HG02970 (cell line): ENCODE measurements around the gene ALPL.

Experiments
- ATAC-seq: cut with Tn5 transposase; IDR thresholded peaks from one replicate; pipeline ENCODE4 v1.9.1; 2021; ENCODE audit warnings: mild to moderate bottlenecking, moderate library complexity, moderate number of reproducible peaks; ENCODE audit not compliant: unreplicated experiment, low FRiP score

The ALPL gene

DNA sequence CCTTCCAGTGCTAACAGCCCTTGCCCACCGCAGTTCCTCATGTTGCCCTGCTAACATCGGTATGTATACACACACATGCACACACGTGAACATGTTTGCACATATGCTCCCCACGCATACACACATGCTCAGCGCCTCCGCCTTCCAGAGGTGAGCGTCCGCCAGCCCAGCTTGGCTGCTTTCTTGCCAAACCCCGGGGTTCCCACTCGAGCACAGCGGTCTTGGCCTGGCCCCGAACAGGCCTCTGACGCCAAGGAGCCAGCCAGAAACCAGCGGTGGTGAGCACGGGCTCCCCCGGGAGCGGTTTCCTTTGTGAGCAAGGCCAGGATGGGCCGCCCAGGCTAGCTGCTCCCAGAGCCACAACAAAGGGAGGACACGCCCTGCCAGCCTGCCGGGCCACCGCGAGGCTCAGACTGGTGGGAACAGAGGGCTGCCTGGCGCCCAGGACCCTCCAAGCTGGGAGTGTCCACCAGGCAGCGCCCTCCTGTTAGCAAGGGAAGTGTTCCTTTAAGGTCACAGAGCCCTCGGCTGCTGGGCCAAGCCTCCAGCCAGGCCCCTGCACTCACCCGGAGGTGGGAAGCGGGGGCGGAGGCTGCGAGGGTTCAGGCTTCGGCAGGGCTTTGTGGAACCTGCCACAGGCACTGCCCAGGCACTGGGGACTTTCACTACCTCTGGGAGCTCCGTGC is 65.4 kb downstream of the ALPL start:
- no peak for ATAC-seq

DNA sequence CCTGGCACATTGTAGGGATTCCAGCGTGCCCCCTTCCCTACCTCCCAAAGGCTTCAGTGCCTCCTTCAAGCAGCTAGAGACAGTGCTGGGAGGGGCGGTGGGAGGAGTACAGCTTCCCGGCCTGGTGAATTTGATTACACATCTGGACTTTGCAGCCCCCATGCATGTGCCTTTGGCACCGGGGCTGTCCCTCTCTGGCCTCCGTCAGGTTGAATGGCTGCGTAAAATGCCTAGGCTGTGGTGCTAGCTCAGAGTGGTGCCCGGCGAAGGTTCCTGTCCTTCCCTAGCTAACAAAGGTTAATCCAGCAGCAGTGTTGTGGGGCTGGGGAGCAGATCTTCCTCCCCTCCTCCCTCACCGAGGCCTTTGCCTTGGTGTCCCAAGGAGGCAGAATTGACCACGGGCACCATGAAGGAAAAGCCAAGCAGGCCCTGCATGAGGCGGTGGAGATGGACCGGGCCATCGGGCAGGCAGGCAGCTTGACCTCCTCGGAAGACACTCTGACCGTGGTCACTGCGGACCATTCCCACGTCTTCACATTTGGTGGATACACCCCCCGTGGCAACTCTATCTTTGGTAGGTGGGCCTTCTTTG is 66.2 kb downstream of the ALPL start:
- no peak for ATAC-seq

DNA sequence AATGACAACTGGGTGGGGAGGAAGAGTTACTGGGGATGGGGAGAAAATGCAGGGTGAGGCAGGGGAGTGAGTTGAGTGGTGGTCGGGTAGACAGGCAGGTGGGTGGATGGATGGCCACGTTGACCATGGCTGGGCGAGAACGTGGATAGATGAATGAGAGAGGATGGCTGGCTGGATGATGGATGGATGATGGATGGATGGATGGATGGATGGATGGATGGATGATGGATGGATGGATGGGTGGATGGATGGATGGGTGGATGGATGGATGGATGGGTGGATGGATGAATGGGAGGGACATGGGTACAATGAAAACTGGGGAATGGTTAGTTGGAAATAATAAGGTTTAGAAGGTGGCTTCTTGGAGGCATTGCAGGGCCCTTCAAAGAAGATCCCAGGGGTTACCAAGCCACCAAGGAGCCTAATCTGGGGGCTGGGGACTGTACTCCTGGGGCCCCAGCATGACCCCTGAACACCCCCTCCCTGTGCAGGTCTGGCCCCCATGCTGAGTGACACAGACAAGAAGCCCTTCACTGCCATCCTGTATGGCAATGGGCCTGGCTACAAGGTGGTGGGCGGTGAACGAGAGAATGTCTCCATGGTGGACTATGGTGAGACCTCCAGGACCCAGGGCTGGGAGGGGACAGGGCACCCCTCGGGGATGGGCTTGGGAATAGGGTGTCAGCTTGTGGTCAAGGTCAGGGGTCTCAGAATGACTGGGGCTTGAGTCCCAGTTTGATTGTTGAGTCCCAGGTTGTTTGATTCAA is 67.0 kb downstream of the ALPL start:
- ATAC-seq = no peak

DNA sequence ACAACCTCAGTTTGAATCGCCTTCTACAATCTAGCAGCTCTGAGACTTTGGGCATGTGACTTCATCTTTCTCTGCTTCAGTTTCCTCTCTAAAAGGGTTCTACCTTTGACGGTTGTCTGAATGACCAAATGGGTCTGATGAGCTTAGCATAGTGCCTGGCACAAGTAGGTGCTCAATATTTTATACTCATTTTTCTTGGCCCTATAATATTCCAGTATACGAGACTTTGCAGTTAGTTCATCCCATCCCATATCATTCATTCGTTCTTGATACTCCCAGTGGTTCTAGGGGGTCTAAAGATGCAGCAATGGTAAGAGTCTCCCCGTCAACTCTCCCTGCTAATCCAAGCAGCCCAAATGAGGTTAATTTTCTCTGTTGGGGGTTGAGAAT is 67.6 kb downstream of the ALPL start:
- no peak for ATAC-seq

DNA sequence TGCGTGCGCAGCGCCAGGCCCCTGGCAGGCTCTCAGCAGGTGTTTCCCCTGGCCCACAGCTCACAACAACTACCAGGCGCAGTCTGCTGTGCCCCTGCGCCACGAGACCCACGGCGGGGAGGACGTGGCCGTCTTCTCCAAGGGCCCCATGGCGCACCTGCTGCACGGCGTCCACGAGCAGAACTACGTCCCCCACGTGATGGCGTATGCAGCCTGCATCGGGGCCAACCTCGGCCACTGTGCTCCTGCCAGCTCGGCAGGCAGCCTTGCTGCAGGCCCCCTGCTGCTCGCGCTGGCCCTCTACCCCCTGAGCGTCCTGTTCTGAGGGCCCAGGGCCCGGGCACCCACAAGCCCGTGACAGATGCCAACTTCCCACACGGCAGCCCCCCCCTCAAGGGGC is 68.1 kb downstream of the ALPL start:
- ATAC-seq = no peak

DNA sequence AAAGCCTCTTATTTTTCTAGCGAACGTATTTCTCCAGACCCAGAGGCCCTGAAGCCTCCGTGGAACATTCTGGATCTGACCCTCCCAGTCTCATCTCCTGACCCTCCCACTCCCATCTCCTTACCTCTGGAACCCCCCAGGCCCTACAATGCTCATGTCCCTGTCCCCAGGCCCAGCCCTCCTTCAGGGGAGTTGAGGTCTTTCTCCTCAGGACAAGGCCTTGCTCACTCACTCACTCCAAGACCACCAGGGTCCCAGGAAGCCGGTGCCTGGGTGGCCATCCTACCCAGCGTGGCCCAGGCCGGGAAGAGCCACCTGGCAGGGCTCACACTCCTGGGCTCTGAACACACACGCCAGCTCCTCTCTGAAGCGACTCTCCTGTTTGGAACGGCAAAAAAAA is 68.7 kb downstream of the ALPL start:
- no peak for ATAC-seq

DNA sequence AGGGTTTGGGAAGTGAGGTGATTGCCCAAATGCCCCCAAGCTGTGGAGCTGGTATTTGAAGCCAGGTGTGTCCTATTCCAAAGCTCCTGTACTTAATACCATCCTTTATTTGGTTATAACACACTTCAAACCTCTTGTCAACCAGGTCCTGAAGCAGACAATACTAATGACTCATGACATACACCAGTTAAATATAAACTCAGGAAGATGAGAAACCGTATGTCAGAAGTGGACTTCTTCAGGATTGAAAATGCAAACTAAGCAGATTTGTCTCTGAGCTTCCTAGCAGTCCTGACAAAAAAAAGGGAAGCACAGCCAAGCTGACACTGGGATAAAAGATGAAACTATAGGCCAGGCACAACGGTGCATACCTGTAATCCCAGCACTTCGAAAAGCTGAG is 70.6 kb downstream of the ALPL start:
- no peak for ATAC-seq

DNA sequence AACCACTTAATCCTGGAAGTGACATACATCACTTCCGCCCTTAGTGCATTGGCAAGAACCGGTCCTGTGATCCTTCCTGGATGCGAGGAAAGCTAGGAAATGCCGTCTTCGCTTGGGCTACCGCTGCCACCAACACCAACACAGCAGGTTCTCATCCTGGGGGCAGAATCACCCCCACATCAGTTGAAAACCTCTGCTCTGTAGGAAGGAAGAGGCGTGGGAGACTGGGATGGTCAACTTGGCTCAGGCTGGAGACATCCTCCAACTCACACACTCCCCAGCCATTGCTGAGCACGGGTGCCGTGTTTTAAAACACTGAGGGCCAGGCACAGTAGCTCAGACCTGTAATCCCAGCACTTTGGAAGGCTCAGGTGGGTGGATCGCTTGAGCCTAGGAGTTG is 74.9 kb downstream of the ALPL start:
- ATAC-seq = no peak

DNA sequence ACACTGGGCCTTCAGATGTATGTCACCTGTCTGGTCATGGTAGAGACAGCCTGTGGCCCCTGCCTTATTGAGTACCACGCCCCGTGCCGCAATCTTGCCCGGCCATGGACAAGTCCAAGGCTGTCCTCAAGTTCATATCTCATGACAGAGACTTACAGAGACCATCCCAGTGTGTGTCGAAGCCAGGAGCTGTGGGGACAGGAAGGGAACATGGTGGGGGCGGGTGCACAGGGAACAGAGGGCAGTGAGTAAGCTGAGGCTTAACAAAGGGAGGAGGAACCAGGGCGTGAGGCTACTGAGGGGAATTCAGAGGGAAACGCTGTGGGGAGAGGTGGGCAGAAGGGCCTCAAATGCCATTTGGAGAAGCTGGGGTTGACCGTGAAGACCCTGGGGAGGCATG is 75.8 kb downstream of the ALPL start:
- ATAC-seq = no peak

DNA sequence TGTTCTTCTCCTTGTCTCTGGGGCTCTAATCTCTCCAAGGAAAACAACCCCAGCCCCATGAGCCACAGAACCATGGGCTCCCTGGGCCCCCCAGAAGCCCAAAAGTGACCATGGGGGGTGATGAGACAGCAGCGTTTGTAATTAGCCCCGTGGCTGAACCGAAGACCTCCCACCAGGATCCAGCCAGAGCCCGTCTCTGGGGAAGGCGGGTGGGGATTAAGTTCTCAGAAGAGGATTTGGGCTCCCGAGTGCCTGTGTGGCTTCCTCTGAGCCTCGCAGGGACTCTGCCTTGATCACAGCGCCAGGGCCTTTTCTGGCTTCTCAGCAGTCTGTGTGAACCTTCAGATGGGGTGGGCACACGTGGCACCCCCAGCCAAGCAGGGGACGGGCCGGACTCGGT is 77.0 kb downstream of the ALPL start:
- ATAC-seq = no peak

DNA sequence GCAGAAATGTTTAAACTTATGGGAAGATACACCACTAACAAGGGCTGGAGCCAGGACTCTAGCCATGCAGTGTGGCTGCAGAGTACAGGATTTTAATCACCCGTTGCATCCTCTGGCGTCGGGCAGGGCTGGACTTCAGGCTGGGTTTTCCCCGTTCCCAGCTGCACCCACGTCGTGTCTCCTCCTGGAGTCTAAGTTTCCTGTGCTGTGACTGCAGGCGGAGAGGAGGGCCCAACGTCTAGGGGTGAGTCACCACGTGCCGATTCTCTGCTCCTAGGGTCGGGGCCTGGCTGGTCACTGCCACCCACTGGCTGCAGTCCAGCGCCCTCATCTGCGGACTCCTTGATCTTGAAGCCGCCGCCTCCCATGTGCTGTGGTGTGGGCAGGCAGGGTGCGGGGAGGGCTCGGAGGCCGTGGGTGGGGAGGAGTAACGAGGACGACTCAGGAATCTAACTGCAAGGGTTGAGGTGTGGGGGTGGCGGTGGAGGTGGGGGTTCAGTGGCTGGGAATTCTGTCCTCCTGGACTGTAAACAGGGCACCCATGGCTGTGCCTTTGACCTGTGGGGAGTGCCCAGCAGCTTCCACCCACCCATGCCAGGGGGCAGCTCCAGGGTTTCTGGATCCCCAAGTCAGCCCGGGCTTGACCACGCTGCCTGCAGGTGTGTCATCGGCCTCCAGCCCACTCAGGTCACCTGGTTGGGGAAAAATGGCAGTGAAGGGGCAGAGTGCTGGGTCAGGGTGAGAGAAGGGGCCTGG is 77.8 kb downstream of the ALPL start:
- ATAC-seq = no peak

DNA sequence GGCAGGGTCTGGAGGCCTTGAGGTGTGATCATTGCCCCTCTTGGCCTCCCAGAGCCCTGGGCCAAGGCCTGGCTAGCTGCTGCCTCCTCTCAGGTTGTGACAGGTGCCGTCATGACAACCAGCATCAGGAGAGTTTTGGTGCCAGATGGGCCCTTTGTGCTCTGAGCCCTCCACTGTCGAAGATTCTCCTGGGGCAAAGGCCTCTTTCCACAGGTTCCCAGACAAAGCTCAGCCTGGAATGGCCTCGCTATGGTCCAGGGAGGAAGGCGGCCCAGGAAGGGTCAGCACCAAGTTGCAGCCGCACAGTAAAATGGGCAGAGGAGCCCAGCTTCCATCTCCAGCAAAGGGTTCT is 78.4 kb downstream of the ALPL start:
- no peak for ATAC-seq

DNA sequence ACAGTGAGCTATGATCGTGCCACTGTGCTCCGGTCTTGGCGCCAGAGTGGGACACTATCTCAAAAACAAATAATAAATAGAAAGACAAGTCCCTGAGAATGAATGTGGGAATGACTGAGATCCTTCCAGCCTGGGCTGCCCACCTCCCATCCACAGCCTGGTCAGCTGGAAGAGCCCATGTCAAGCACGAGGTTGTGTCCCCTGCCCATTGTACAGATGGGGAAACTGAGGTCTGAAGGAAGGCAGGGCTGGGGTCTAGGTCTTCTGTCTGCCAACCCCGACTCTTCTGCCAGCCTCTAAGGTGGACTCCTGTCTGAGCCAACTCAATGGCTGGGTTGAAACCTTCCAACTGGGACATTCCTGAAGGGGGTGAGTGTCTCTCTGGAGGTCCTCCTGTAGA is 80.4 kb downstream of the ALPL start:
- ATAC-seq = no peak

DNA sequence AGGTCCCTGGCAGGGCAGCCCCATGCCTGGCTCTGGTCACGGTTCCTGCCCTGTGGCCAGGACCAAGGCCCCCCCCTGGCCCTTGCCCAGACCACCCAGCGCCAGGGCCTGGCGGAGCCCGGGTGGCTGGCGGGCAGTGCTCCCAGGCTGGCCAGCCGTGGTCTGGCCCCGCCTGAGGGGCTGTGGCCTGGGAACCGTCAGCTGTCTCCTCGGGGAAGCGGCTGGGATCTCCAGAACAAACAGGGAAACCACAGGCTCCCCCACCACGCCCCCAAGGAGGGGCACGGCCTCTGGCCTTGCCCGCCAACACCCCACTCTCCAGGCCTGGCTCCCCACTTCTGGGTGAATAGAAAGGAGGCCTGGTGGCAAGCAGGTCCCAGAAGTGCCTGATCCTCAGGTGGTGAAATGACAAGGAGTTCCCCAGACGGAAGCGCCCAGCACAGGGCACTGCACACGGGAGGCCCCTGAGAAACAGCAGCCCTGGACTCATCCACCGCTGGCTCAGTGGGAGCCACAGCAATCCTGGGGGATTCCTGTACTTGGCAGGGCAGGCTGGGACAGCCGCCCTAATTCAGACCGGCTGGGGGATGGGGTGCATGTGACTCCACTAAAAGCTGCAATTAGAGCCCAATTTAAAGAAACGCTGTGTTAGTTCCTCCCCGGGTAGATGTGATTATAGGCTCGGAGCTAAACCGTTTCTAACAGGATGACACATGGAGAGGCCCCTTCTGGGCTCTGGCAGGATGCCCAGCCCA is 81.1 kb downstream of the ALPL start:
- ATAC-seq = no peak

DNA sequence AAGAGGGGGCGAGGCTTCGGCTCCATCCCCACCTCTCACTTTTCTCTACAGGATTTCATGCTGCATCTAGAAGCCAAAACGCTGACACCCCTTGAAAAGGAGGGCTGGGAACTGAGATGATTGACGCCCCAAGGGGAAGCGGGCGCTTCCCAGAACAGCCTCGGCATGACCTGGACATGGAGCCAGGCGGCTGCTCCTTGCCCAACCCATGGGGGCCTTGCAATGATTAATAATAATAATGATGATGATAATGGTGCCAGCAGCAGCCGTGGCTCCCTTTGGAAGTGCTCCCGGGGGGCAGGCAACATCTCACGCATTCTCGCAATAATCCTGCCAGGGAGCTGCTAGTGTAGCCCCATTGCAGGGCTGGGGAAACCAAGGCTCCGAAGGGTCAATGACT is 81.7 kb downstream of the ALPL start:
- no peak for ATAC-seq

DNA sequence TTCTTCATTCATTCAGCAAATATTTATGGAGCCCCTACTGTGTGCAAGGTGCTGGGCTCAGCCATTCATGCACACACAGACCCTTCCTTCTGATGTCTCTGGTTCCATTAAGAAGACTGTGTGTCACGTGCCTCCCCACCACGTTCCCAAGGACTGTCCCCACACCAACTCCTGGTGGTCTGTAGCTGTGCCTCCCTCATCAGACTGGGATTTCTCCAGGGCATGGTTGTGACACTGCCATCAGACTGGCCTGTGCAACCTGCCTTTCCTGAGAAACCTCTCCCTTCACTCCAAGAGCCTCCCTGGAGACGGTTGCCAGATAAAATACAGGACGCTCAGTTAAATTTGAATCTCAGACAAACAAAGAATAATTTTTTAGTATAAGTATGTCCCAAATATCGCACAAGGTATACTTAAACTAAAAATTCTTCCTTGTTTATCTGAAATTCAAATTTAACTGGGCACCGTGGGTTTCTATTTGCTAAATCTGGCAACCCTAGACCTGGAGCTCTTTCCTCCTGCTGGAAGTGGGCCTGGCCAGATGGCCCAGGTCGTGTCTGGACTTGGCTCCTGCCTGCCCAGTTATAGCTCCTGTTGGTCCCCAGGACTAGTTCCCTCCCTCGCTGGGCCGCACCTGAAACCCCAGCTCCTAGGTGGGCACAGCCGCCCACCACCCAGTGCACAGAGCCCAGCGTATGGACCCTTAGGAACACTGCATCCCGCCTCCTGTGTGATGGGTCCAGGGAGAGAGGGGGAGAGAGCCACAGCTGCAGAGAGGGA is 83.1 kb downstream of the ALPL start:
- no peak for ATAC-seq

DNA sequence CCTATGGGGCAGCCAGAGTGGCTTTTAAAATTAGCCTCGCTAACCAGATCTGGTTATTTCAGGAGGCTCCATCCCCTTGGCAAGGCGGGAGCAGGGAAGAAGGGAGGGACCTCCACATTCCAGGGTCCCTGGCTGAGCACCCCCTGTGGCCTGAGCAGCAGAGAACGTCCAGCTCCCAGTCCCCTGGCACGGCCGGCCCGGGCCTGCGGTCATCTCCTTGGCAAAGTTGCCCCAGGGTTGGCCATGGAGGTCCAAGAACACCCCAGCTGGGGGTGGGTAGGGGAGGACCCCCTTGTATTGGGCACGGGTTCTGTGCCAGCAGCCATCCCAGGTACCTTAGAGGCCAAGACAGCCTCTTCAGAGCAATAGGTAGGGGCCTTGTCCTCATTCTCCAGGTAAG is 84.0 kb downstream of the ALPL start:
- ATAC-seq = no peak

DNA sequence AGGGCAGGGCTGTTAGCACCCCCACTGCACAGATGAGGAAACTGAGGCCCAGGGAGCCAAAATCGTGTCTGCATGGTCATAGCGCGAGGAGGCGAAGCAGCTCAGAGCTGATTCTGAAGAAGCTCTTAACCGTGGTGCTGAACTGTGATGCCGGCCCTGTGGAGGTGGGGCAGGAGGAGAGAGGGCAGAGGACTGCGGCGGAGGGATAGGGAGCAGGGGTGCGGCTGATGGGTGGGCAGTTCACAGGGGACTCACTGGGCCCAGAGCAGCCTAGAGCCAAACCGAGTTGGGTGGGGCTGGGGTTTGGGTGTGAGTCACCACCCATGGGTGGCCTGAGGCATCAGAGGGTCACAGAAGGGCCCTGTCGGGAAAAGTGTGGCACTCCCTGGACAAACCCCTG is 85.3 kb downstream of the ALPL start:
- no peak for ATAC-seq

DNA sequence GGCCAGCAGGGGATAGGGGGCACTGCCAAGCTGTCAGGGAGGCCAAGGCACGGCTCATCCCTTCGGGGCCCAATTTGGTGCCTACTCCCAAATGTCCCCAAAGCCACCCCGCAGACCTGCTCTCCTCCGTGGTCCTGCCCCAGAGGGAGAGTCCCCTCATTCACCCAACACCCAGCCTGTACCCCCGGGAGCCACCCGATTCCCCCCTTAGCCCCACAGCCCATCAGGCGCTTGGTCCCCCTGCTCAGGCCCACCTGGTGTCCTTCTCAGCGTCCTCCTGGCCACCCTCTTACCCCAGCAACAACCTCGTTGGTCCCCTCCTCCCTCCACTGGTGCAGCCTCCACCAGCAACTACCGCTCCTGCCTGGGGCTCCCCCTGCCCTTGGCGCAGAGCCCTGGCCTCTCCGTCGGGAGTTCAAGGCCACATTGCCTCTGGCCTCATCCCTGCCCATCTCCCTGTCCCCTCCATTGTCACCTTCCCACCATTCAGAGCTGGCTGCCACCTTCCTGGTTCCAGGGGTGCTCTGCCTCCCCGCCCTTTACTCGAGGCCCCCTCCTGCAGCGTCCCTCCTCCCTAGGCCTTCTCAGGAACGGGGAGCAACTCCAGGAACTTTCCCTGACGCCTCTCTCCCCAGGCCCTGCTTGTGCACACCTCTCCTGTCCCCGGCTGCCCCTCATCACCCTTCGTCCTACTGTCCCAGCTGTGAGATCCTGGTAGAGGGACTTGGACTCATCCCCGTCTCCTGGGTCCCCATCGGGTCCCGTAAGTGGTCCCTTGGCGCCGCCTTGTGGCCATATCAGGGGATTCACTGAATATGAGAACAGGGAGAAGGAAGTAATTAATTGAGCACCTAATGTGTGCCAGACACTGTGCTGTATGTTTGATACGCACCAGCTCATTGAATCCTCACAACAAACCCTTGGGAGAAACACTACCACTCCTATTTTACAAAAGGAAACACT is 86.0 kb downstream of the ALPL start:
- no peak for ATAC-seq
